ENCODE measurements around the gene DNAH3. TPM values are rescaled to one million over a fixed set of nuclear protein-coding genes. Genes with fewer than 3 reads are reported as not detected.

Gene DNAH3
- total and polyA plus RNA-seq, 10 donors = 0.02 to 0.03 TPM; not detected in 8

DNA sequence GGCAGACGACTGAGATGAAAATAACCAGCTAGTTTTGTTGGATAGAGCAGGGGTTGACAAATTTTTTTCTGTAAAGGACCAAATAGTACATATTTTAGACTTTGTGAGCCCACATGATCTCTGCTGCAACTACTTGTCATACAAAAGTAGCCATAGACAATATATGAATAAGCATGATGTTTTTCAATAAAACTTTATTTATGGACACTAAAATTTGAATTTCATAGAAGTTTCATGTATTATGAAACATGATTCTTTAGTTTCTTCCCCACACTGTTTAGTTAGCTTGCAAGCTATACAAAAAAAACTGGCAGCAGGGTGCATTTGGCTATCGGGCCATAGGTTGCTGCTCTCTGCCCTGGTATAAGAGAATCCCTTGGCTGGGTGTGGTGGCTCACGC lies 193.5 kb downstream of the DNAH3 start:
- Histone ChIP-seq H3K27ac (no peak overlapping the region), H3K27me3 (replicated peaks in 1 of 7) (no peaks in the 10 kb centered on the region), H3K36me3 (no peaks in the 10 kb centered on the region), H3K9me3 (no peaks in the 10 kb centered on the region), H3K4me1 (no peaks in the 10 kb centered on the region), H3K4me3 (no peak overlapping the region)
- DNase-seq = no peak
- intact Hi-C loops (cut with DNase I; ENCODE audit: low total_unique reads) = no loop called here
- 70 to 94% (median 83%) methylated on average over 3 of the region's 3 CpGs for WGBS, 5 donors
- TF ChIP-seq, protein P1, sequence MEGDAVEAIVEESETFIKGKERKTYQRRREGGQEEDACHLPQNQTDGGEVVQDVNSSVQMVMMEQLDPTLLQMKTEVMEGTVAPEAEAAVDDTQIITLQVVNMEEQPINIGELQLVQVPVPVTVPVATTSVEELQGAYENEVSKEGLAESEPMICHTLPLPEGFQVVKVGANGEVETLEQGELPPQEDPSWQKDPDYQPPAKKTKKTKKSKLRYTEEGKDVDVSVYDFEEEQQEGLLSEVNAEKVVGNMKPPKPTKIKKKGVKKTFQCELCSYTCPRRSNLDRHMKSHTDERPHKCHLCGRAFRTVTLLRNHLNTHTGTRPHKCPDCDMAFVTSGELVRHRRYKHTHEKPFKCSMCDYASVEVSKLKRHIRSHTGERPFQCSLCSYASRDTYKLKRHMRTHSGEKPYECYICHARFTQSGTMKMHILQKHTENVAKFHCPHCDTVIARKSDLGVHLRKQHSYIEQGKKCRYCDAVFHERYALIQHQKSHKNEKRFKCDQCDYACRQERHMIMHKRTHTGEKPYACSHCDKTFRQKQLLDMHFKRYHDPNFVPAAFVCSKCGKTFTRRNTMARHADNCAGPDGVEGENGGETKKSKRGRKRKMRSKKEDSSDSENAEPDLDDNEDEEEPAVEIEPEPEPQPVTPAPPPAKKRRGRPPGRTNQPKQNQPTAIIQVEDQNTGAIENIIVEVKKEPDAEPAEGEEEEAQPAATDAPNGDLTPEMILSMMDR (IDR thresholded peaks at IDR 0.05 in 8 of 11, conservative IDR thresholded peaks at IDR 0.05 in 3 of 11) = no peak
- no peak for TF ChIP-seq POLR2AphosphoS5 (IDR thresholded peaks at IDR 0.05)
- TF ChIP-seq POLR2A (IDR thresholded peaks at IDR 0.05) = no peak

DNA sequence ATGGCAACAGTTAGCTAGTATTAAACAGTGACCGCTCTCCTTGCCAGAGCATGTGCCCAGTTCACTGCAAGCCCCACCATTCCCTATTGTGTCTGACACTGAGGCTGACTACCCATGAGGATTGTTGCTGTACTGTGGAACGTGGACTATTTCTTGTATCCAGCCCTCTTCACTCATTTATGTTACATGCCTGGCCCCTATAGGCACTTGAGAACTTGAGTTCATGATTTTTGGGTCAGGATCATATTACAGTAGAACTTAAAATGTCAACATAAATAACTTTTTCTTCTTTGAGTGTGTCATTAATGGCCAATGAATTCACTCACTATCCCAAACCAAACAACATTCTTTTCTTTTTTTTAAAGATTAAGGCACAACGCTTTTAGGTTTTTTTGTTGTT lies 194.3 kb downstream of the DNAH3 start:
- WGBS, 5 donors = 67 to 81% (median 77%) methylated on average over 3 of the region's 3 CpGs
- no peak overlapping the region for H3K4me3 ChIP-seq
- no peak for DNase-seq
- no peaks in the 10 kb centered on the region for H3K27me3 ChIP-seq (replicated peaks in 1 of 7)
- no peaks in the 10 kb centered on the region for H3K36me3 ChIP-seq
- no peak overlapping the region for H3K27ac ChIP-seq
- TF ChIP-seq, protein P1 (IDR thresholded peaks at IDR 0.05 in 8 of 11, conservative IDR thresholded peaks at IDR 0.05 in 3 of 11) = no peak
- TF ChIP-seq POLR2A (IDR thresholded peaks at IDR 0.05) (no peak), POLR2AphosphoS5 (IDR thresholded peaks at IDR 0.05) (no peak)
- no peaks in the 10 kb centered on the region for H3K4me1 ChIP-seq
- intact Hi-C loops (cut with DNase I; ENCODE audit: low total_unique reads) = no loop called here
- no peaks in the 10 kb centered on the region for H3K9me3 ChIP-seq

DNA sequence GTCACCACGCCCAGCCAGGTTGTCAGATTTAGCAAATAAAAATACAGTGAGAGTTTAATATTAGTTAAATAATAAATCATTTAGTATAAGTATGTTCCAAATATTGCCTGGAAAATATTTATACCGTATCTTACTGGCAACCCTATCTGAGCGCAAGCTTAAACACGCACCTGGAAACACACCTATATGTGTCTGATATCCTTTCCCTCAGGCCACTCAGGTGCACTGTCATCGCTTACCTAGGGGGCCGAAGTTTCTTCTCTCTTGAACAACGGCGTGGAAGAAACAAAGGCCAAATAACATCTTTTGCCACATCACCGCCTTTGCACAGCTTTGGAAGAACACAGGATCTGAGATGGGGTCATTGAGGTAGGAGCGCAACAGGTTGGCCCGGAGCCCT lies 196.1 kb downstream of the DNAH3 start:
- Histone ChIP-seq H3K4me1 (no peaks in the 10 kb centered on the region), H3K27ac (no peak overlapping the region), H3K4me3 (no peak overlapping the region), H3K36me3 (no peaks in the 10 kb centered on the region), H3K9me3 (no peaks in the 10 kb centered on the region), H3K27me3 (replicated peaks in 1 of 7) (no peaks in the 10 kb centered on the region)
- intact Hi-C loops (cut with DNase I; ENCODE audit: low total_unique reads) = no loop called here
- TF ChIP-seq POLR2AphosphoS5 (IDR thresholded peaks at IDR 0.05) (no peak), POLR2A (IDR thresholded peaks at IDR 0.05) (no peak)
- TF ChIP-seq, protein P1 (IDR thresholded peaks at IDR 0.05 in 8 of 11, conservative IDR thresholded peaks at IDR 0.05 in 3 of 11) = no peak
- no peak for DNase-seq
- 88 to 97% (median 96%) methylated on average over 11 of the region's 11 CpGs for WGBS, 5 donors

DNA sequence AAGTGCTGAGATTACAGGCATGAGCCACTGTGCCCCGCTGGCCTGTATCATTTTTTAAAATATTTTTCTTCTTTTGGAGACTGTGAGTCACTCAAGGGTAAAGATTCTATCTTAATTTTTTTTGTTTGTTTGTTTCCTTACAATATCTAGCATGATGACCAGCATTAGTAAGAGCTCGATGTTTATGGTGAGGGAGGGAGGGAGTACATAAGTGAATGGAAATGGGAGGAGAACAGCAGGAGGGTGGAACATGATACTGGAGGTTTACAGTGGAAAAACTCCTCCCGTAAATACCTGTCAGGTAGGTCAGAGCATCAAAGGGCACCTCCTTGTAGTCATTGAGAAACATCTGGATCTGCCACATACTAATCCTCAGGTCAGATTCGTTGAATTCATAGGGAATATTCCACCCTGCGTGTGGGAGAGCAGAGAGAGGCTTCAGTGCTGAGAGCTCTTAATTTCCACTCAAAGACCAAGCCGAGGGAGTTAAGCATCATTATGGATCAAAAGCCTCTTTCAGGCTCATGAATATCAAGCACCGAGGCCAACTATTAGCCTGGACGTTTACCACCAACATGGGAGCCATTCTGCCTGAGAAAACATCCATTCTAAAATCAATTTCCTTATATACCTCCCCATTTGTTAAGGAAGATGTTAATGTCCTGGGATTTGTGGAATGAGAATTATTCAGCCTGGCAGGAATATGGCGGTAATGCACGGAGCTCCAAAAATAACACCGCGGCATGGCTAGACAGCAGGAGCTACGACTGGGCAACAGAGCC lies 198.3 kb downstream of the DNAH3 start:
- TF ChIP-seq, protein P1 (IDR thresholded peaks at IDR 0.05 in 8 of 11, conservative IDR thresholded peaks at IDR 0.05 in 3 of 11) = no peak
- TF ChIP-seq POLR2A (IDR thresholded peaks at IDR 0.05) (no peak), POLR2AphosphoS5 (IDR thresholded peaks at IDR 0.05) (no peak)
- H3K27ac ChIP-seq = no peak overlapping the region
- intact Hi-C loops (cut with DNase I; ENCODE audit: low total_unique reads) = no loop called here
- no peaks in the 10 kb centered on the region for H3K4me1 ChIP-seq
- no peaks in the 10 kb centered on the region for H3K9me3 ChIP-seq
- DNase-seq = no peak
- no peaks in the 10 kb centered on the region for H3K36me3 ChIP-seq
- no peaks in the 10 kb centered on the region for H3K27me3 ChIP-seq (replicated peaks in 1 of 7)
- WGBS, 5 donors = 75 to 88% (median 83%) methylated on average over 13 of the region's 13 CpGs
- no peak overlapping the region for H3K4me3 ChIP-seq
